ENCODE data around the gene RAB25. TPM values are rescaled to one million over a fixed set of nuclear protein-coding genes. Genes with fewer than 3 reads are reported as not detected.

The RAB25 gene
- polyA plus RNA-seq, 1 donor = 174 TPM

DNA sequence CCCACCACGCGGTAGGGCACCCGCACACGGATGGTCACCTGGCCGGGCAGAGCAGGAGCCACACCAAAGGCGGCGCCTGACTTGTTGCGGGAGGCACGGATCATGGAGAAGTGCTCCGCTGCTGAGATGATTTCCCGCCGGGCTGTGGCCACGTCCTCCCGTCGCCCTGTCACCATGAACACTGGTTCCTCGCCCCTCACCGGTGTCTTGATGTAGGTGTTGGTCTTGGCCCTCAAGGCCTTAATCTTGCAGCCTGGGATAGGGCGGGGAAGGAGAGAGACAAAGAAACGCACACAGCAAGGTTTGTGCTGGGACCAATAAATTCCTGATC, 16.4 kb downstream of the RAB25 start:
- peaks cover 11% of the 10 kb centered on the region for H3K9me3 ChIP-seq (ENCODE audit: control insufficient read depth, low read depth, low read length)
- H3K4me1 ChIP-seq (ENCODE audit: control insufficient read depth, insufficient read depth, low read length) = peaks cover 22% of the 10 kb centered on the region
- H3K27ac ChIP-seq (ENCODE audit: low read length) = no peak overlapping the region
- H3K36me3 ChIP-seq (ENCODE audit: control insufficient read depth, insufficient read depth, low read length) = peaks cover 27% of the 10 kb centered on the region
- peak overlapping the region; percentile 42 for H3K4me3 ChIP-seq (ENCODE audit: low read length)
- DNase-seq = no peak
- WGBS (ENCODE audit: insufficient coverage, low lambda C conversion rate) = no CpG with 5 or more reads among the region's 19 CpGs
- no peaks in the 10 kb centered on the region for H3K27me3 ChIP-seq (ENCODE audit: control insufficient read depth, insufficient read depth, low read length)

DNA sequence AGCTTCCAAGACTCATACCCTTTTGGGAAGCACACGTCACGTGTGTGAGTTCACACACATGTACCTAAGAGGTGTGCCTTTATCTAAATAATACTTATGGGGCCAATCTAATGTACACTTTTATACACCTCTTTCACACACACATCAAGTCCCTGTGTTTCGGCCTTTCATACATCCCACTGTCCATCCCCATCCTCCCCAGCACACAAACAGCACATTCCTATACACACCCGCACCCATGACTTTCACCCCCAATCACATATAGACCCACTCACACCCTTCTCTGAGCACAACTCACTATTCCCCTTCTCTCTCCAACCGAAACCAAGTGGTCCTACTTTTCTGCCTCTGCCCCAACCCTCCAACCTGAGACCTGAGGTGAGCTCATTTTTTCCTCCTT, 17.8 kb downstream of the RAB25 start:
- 80% methylated on average over 1 of the region's 5 CpGs for WGBS (ENCODE audit: insufficient coverage, low lambda C conversion rate)
- Histone ChIP-seq H3K4me3 (ENCODE audit: low read length) (no peak overlapping the region), H3K27me3 (ENCODE audit: control insufficient read depth, insufficient read depth, low read length) (no peaks in the 10 kb centered on the region), H3K4me1 (ENCODE audit: control insufficient read depth, insufficient read depth, low read length) (peaks cover 25% of the 10 kb centered on the region), H3K9me3 (ENCODE audit: control insufficient read depth, low read depth, low read length) (peaks cover 11% of the 10 kb centered on the region), H3K27ac (ENCODE audit: low read length) (no peak overlapping the region), H3K36me3 (ENCODE audit: control insufficient read depth, insufficient read depth, low read length) (peaks cover 18% of the 10 kb centered on the region)
- no peak for DNase-seq

DNA sequence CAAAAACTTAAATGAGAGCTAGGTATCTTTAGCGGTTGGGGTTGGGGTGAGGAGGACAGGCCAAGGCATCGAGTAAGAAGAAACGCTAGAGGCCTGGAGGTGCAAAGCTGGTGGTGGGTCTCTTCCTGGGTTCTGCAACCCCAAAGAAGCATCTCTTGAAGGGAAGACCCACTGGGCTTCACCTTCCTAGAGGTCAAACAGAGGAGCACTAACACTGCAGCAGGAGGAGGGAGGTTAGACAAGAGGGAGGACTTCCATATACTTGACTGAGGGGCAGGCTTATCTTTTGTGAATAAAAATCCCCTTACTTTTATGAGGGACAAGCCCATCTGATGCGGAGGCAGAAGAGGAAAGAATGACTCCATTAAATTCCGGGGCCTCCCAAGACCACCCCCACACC, 18.8 kb downstream of the RAB25 start:
- 85% methylated on average over 2 of the region's 5 CpGs for WGBS (ENCODE audit: insufficient coverage, low lambda C conversion rate)
- Histone ChIP-seq H3K9me3 (ENCODE audit: control insufficient read depth, low read depth, low read length) (peaks cover 11% of the 10 kb centered on the region), H3K4me1 (ENCODE audit: control insufficient read depth, insufficient read depth, low read length) (peaks cover 26% of the 10 kb centered on the region), H3K27me3 (ENCODE audit: control insufficient read depth, insufficient read depth, low read length) (no peaks in the 10 kb centered on the region), H3K27ac (ENCODE audit: low read length) (no peak overlapping the region), H3K36me3 (ENCODE audit: control insufficient read depth, insufficient read depth, low read length) (peaks cover 15% of the 10 kb centered on the region), H3K4me3 (ENCODE audit: low read length) (peak overlapping the region; percentile 61)
- no peak for DNase-seq

DNA sequence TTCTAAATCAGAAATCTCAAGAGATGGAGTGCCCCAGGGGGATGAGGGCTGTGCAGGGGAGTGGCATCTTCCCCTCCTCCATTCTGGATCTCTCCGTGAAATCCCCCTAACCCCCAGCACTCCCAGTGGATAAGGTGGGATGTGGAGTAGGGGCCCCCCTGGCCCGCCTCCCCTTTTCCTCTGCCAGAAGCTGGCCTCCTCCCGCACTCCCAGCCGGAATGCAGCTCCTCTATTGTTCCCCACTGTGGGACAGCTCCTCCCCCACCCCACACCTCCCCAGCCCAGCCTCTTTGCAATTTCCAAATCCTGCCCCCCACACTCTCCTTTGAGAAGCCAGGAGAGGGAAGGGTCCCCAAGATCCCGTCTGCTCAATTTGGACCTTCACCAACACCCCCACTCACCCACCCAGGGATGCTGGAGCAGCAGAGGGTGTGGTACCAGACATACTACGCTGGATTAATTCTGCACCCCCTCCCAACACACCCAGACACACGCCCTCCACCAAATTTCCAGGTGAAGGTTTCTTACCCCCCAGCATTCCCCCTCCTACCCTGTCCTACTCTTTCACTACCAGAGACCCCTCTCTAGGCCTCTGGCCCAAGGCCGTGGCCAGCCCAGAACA, 19.4 kb downstream of the RAB25 start:
- Histone ChIP-seq H3K27me3 (ENCODE audit: control insufficient read depth, insufficient read depth, low read length) (no peaks in the 10 kb centered on the region), H3K4me1 (ENCODE audit: control insufficient read depth, insufficient read depth, low read length) (peaks cover 23% of the 10 kb centered on the region), H3K4me3 (ENCODE audit: low read length) (peak overlapping the region; percentile 61), H3K9me3 (ENCODE audit: control insufficient read depth, low read depth, low read length) (peaks cover 11% of the 10 kb centered on the region), H3K27ac (ENCODE audit: low read length) (peak overlapping the region; percentile 3), H3K36me3 (ENCODE audit: control insufficient read depth, insufficient read depth, low read length) (peaks cover 12% of the 10 kb centered on the region)
- WGBS (ENCODE audit: insufficient coverage, low lambda C conversion rate) = no CpG with 5 or more reads among the region's 8 CpGs
- DNase-seq = no peak

DNA sequence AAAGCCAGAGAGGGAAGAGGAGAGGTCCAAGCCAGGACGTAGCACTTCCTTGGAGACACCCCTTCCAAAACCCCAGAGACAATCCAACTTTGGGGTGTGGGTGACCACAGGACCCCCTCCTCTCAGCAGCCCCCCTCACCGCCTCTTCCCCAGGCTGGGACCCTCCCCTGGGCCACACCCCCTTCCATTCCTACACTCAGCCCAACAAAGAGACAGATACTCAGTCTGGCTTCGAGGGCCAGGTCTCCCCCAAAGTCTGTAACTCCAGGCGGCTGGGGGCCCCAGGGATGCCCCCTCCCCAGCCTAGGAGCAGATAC, 19.9 kb downstream of the RAB25 start:
- no peak overlapping the region for H3K27ac ChIP-seq (ENCODE audit: low read length)
- no peak for DNase-seq
- peak overlapping the region; percentile 61 for H3K4me3 ChIP-seq (ENCODE audit: low read length)
- H3K27me3 ChIP-seq (ENCODE audit: control insufficient read depth, insufficient read depth, low read length) = no peaks in the 10 kb centered on the region
- peaks cover 11% of the 10 kb centered on the region for H3K36me3 ChIP-seq (ENCODE audit: control insufficient read depth, insufficient read depth, low read length)
- peaks cover 20% of the 10 kb centered on the region for H3K4me1 ChIP-seq (ENCODE audit: control insufficient read depth, insufficient read depth, low read length)
- WGBS (ENCODE audit: insufficient coverage, low lambda C conversion rate) = no CpG with 5 or more reads among the region's 4 CpGs
- H3K9me3 ChIP-seq (ENCODE audit: control insufficient read depth, low read depth, low read length) = peaks cover 11% of the 10 kb centered on the region

DNA sequence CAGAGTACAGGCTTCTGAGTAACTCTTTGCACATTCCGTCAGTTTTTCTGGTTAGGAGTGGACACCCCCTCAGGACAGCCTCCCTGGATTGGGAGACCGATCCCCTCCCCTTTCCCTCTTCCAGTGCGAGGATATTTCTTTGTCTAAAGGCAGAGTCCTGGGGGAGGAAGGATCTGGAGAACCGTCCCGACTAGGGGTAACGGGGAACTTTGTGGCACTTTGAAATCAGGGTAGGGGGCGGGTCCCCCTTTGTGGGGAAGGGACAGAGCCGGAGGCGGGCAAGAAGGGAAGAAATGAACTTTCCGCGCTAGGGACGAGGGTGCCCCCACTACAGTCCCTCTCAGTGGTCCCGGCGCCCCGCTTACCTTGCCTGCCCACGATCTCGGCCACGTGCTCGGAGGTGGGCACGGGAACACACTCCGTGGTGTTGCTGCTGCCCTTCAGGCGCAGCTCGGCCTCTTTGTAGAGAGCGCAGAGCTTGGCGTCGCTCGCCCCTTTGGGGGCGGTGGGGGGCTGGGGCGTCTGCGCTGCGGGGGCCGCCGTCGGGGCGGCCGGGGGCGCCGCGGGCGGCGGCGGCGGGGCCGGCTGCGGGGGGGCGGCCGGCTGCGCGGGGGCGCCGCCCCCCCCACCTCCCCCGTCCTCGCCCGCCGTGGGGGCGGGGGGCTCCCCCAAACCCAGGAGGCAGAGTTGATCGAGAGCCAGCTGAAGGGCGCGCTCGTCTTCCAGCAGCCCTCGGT, 20.4 kb downstream of the RAB25 start:
- WGBS (ENCODE audit: insufficient coverage, low lambda C conversion rate) = no CpG with 5 or more reads among the region's 61 CpGs
- peaks cover 8% of the 10 kb centered on the region for H3K36me3 ChIP-seq (ENCODE audit: control insufficient read depth, insufficient read depth, low read length)
- peaks cover 11% of the 10 kb centered on the region for H3K9me3 ChIP-seq (ENCODE audit: control insufficient read depth, low read depth, low read length)
- H3K27ac ChIP-seq (ENCODE audit: low read length) = peak overlapping the region; percentile 43
- DNase-seq = peak in 1 of 2 donors; percentile 42
- H3K27me3 ChIP-seq (ENCODE audit: control insufficient read depth, insufficient read depth, low read length) = no peaks in the 10 kb centered on the region
- H3K4me3 ChIP-seq (ENCODE audit: low read length) = peak overlapping the region; percentile 94
- H3K4me1 ChIP-seq (ENCODE audit: control insufficient read depth, insufficient read depth, low read length) = peaks cover 15% of the 10 kb centered on the region

DNA sequence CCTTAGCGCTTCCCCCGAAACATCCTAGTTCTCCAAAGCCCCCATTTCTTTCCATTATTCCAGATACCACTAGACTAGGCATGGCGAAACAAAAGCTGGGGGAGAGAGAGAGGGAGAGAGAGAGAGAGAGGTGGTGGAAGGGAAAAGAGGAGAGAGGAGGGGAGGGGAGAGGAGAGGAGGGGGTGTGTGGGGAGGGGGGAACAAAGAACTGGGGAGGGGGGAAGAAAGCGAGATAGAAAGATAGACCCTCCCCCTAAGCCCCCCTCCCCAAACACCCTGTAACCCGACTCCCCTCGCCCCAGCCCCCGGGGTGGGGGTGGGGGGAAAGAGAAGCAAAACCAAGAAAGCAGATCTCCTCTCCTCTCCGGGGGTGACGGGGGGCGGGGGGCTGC, 21.0 kb downstream of the RAB25 start:
- Histone ChIP-seq H3K27me3 (ENCODE audit: control insufficient read depth, insufficient read depth, low read length) (no peaks in the 10 kb centered on the region), H3K27ac (ENCODE audit: low read length) (peak overlapping the region; percentile 80), H3K36me3 (ENCODE audit: control insufficient read depth, insufficient read depth, low read length) (peaks cover 7% of the 10 kb centered on the region), H3K9me3 (ENCODE audit: control insufficient read depth, low read depth, low read length) (peaks cover 9% of the 10 kb centered on the region), H3K4me3 (ENCODE audit: low read length) (peak overlapping the region; percentile 94), H3K4me1 (ENCODE audit: control insufficient read depth, insufficient read depth, low read length) (peaks cover 13% of the 10 kb centered on the region)
- WGBS (ENCODE audit: insufficient coverage, low lambda C conversion rate) = no CpG with 5 or more reads among the region's 10 CpGs
- DNase-seq = no peak

DNA sequence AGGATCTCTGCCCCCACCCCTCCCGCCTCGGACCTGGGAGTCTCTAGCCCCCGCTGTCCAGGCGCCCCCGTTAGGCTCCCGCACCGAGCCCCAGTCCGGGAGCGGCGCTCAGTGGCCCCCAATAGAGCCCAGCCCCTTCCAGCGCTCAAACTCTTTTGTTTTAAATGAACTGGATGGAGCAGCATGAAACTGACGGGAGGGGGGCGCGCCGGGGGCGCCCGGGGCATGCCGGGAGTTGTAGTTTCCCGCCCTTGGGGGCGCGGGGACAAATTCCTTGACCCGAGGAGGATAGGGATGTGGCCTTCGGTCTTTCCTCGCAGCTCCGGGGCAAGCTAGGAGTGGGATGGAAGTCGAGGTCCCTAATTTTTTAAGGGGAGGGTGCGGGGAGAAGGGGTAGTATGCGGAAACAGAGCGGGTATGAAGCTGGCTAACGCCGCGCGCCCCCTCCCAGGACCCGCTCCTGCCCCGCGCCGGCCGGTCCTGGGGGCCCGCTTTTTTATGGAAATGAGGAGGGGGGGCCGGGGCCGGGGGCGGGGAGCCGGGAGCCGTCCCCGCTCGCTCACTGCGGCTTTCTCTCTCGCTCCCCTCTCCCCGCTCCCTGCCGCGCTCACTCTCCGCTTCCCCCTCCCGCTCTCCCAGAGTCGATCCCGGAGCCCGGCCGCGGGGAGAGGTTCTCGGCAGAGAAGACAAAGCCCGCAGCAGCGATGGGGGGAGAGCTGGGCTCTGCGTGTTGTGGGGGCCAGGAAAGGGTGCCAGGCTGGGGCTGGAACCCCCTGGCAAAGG, 21.5 kb downstream of the RAB25 start, which contains the start of gene MEX3A:
Gene MEX3A, minus strand, starts transcription at position 157 of the 783 bp plus-strand sequence. CDS start 467 bp downstream, outside the sequence.
- Histone ChIP-seq H3K4me3 (ENCODE audit: low read length) (peak within 1 kb of the TSS; percentile 94), H3K27ac (ENCODE audit: low read length) (peak within 1 kb of the TSS; percentile 80), H3K9me3 (ENCODE audit: control insufficient read depth, low read depth, low read length) (peaks cover 3% of the 10 kb centered on the region), H3K36me3 (ENCODE audit: control insufficient read depth, insufficient read depth, low read length) (peaks cover 1% of the 10 kb centered on the region), H3K4me1 (ENCODE audit: control insufficient read depth, insufficient read depth, low read length) (peaks cover 8% of the 10 kb centered on the region), H3K27me3 (ENCODE audit: control insufficient read depth, insufficient read depth, low read length) (no peaks in the 10 kb centered on the region)
- WGBS (ENCODE audit: insufficient coverage, low lambda C conversion rate) = no CpG with 5 or more reads among the region's 62 CpGs
- peak; percentile 73 to 89 for DNase-seq

DNA sequence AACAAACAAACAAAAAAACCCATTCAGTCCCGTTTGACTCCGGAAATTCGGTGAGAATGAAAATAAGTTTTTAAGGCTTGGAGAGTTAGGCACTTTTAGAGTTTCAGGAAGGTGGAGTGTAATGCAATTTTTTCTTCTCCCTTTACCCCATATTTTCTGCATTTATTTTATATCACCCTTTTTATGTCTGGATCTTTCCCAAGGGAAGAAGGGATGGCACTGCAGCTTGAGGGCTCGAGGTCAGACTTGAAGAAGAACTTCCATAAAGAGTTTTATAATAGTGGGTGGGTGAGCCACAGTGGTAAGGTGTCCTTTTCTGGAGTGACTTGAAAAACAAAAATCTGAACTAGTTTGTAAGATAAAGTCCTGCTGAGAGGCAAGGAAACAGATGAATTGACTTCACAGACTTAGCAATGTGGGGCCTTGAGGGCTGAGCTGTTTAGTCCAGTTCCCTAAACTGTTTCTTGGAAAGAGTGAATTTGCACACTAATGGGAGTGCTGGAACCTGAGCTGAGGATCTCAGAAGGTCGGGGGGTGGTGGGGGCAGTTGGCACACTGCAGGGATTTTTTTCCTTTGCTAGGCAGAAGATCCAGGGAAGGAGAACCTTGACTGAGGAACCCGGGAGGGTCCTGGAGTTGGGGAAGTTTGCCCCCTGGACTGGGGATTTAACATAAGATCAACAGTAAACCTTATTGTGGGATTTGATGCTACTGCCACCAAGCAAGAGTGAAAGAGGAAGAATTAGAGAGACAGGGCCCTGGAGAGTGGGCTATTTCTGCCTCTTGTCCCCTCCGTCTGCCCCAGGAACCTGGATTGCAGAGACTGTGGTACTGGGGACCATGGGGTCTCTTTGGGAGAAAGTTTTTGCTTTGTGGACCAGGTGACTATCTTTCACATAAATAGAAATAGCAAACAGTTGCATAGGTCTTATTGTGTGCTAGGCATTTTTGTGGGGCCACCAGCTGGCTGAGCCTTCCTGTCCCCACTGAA, 23.1 kb downstream of the RAB25 start:
- peaks cover 8% of the 10 kb centered on the region for H3K4me1 ChIP-seq (ENCODE audit: control insufficient read depth, insufficient read depth, low read length)
- H3K36me3 ChIP-seq (ENCODE audit: control insufficient read depth, insufficient read depth, low read length) = no peaks in the 10 kb centered on the region
- no CpG with 5 or more reads among the region's 7 CpGs for WGBS (ENCODE audit: insufficient coverage, low lambda C conversion rate)
- peaks cover 3% of the 10 kb centered on the region for H3K9me3 ChIP-seq (ENCODE audit: control insufficient read depth, low read depth, low read length)
- peak overlapping the region; percentile 94 for H3K4me3 ChIP-seq (ENCODE audit: low read length)
- no peak overlapping the region for H3K27ac ChIP-seq (ENCODE audit: low read length)
- no peaks in the 10 kb centered on the region for H3K27me3 ChIP-seq (ENCODE audit: control insufficient read depth, insufficient read depth, low read length)
- DNase-seq = no peak

DNA sequence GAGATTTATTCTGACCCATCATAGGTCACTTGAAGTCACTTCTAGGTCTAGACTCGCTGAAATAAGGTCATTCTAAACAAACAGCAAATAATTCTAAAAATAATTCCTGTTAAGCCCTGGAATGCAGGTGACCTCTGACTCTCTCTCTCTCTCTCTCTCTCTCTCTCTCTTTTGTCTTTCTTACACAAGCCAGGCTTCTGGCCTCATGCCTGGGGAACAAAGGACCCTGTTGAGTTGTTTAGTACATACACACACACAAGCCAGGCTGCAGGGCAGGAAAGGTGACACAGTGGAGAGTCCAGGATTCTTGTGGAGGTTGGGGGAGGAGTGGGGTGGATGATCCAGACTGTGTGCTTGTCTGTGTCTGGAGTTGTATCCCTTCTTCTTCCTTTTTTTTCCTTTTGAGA, 25.3 kb downstream of the RAB25 start:
- H3K36me3 ChIP-seq (ENCODE audit: control insufficient read depth, insufficient read depth, low read length) = no peaks in the 10 kb centered on the region
- H3K27me3 ChIP-seq (ENCODE audit: control insufficient read depth, insufficient read depth, low read length) = no peaks in the 10 kb centered on the region
- no peak overlapping the region for H3K4me3 ChIP-seq (ENCODE audit: low read length)
- H3K9me3 ChIP-seq (ENCODE audit: control insufficient read depth, low read depth, low read length) = peaks cover 3% of the 10 kb centered on the region
- H3K4me1 ChIP-seq (ENCODE audit: control insufficient read depth, insufficient read depth, low read length) = peaks cover 6% of the 10 kb centered on the region
- DNase-seq = no peak
- WGBS (ENCODE audit: insufficient coverage, low lambda C conversion rate) = no CpG with 5 or more reads among the region's 1 CpG
- H3K27ac ChIP-seq (ENCODE audit: low read length) = no peak overlapping the region

All from large intestine (tissue), 3 donors.